Measurements from ENCODE around the gene ERCC6.

GRCh38 chr10:49552277-49552676, 13.4 kb upstream of the ERCC6 start:
- TF ChIP-seq CTCF (IDR thresholded peaks at IDR 0.05) (no peak), POLR2A (IDR thresholded peaks at IDR 0.05) (no peak)
